GDM1 (cell line): ENCODE measurements around the gene LCA5L.
A peak's percentile ranks its signal among the peaks of the same experiment; 100 is the strongest.

ENCODE experiments used
- DNase-seq: peaks from one replicate; lab custom pipeline; 2025; lab: John Stamatoyannopoulos, UW

LCA5L gene

DNA sequence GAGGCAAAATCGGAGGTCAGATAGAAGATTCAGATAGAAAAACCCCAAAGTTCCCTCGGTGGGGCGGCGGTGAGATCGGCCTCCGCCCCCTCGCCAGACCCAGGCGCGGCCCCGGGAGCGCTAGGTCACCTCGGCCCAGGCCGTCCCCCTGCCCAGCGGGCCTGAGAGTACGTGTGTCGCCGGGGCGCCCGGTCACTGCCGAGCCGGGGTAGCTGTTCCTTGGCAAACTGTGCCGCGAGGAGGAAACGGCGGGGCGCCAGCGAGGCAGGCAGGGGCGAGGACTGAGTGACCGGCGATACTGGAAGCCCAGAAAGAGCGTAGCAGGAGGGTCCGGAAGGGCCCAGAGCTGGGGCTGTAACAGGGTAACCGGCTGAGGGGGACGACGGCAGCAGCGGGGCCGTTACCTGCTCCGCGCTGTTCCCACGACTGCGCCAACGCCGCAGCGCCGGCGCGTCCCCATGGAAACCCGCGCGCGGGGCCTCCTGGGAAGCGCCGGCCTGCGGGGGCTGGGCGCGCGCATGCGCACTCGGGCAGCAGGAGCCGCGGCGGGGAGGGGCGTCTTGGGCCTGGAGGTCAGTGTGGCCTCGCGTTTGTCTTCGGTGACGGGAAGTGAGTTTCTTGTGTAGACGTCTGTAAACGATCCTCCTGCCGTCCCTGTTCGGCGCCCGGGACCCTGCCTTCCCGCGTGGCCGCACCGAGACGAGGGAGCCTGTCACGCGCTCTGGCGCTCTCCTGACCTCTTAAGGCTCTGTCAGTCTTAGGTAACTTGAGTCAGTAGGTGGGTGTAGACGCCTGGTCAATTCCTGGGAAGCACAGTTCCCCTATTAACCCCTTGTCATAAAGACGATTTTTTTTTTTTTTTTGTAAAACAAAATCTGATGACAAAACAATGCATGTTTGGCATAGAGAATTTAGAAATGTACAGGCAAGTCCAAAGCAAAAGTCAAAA lies at the start of gene LCA5L:
LCA5L (minus strand) TSS at position 458 of the 949 bp plus-strand sequence. CDS start 17,285 bp downstream, outside the sequence.
- peak; percentile 87 for DNase-seq

DNA sequence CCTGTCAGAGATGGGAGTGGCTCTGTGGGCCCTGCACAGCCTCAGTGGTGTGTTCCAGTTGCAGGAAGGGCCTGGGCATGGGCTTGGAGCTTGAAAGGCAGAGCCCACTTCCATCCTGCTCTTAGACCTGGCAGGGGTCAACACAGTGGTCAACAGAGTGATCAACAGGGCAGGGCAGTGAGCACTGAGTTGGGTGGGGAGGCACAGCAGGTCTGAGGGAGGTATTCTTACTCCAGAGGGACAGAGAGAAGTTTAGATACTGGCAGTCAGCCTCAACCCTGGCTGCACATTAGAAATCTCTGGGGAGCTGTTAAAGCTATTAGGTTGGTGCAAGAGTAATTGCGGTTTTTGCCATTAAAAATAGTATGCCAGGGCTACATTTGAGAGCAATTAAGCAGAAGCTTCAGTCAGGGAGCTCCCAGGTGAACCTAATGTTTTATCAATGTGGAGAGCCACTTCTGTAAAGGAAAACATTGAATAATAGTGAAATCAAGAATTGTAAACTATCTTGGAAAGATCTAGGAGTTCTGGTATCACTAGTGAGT lies 43.9 kb upstream of the LCA5L start:
- no peak for DNase-seq

GRCh38 chr21:39484711-39485276 lies 39.2 kb upstream of the LCA5L start:
- no peak for DNase-seq

DNA sequence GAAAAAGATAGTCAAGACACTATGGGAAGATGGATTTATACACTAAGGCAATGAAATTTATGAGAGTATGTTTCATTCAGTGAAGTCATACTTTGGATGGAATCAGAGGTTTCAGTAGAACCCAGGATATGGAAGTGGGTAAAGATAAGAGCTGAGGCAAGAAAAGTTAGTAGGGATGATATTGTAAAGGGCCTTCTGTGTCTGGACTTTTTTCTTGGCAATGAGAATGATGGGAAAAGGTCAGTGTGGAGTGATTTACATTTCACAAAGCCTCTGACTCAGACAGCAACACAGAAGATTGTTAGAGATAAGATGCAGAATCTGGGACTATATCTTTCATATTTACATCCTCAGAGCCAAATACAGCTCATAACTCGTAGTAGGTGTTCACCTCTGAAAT lies 38.3 kb upstream of the LCA5L start:
- DNase-seq: no peak

GRCh38 chr21:39481886-39482285 lies 36.3 kb upstream of the LCA5L start:
- DNase-seq: no peak

GRCh38 chr21:39480271-39480670 lies 34.7 kb upstream of the LCA5L start:
- no peak for DNase-seq

DNA sequence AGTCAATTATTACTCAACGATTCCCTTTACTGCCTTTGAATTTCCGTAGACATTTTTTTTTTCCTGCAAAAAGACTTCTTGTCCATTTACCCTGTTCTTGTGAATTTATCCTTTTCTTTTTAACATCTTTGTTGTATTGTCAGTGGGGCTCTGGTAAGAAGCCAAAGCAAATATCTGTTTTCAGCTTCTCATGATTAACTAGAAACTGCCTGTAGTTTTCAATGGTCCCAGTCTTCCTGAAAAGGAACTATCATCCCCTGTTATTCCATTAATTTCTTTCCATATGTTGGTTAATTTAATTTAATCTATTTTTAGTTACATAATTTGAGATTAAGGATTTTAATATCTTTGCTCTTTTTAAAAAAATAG lies 34.2 kb upstream of the LCA5L start:
- no peak for DNase-seq

DNA sequence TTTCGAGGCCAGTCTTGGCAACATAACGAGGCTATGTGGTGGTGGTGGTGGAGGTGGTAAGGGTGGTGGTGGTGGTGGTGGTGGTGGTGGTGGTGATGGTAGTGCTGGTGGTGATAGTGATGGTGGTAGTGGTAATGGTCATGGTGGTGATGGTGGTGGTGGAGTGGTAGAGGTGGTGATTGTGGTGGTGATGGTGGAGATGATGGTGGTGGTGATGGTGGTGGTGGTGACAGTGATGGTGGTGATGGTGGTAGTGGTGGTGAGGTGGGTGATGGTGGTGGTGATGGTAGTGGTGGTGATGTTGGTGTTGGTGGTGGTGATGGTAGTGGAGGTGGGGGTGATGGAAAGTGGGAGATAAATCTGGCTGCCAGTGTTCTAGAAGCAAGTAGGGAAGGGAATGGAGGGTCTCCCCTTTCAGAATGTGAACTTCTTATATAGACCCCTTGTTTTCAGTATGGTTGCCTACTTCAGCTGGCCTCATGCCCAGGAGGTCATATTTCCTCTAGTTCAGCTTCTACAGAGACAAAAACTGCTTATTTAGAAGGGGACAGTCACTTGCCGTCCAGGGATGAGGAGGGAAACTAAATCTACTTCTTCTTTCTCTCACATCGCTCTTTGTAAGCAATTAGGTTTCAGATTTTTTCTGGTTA lies 33.7 kb upstream of the LCA5L start:
- DNase-seq: no peak

DNA sequence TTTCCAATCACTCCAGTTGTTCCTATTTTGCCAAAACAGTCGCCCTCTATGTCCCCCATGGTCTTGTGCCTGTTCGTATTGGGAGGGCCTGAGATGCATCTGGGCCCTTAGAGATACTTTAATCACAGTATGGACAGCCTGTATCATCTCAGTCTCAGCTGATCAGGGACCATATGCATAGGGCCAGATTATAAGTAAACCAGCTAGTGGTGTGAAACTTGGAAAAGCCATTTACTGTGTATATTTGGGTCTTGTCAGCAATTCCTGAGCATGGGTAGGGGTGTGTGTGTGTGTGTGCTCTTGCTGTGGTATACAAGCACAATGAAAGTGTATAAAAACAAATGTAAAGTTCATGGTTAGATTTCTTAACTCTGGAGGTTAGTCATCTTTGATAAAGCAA lies 29.0 kb upstream of the LCA5L start:
- DNase-seq: no peak

DNA sequence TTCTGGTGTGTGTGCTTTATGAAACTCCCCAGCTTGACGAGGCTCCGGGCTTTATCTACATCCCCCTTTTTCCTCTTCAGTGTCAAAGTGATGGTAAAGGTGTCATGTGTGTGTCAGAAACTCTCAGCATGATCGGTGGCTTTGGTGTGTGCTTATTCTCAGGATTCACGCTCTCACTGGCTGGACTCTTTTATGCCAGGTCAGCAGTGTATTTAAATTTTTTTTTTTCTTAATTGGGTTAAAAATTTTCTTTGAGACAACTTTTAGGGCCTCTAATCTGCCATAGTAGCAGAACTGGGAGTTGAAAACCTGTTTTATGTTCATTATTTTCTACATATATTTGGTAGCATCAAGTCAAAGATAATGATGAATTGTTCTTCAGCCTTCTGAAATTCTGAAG lies 27.2 kb upstream of the LCA5L start:
- no peak for DNase-seq

GRCh38 chr21:39471598-39471997 lies 26.0 kb upstream of the LCA5L start:
- no peak for DNase-seq

DNA sequence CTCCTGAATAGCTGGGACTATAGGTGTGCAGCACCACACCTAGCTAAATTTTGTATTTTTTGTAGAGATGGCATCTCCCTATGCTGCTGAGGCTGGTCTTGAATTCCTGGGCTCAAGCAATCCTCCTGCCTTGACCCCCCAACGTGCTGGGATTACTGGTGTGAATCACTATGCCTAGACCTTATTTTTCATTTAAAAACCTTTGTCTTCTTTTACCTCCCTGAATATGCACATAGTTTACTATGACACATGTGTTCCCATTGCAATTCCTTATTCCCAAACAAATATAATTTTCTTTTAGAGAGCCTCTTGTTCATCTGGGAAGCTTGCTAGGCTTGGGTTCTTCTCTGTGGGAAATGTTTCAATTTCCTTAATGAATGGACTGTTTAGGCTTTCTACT lies 23.0 kb upstream of the LCA5L start:
- DNase-seq: no peak

- DNase-seq: no peak
Observed at GRCh38 chr21:39467746-39468145, 22.2 kb upstream of the LCA5L start.

DNA sequence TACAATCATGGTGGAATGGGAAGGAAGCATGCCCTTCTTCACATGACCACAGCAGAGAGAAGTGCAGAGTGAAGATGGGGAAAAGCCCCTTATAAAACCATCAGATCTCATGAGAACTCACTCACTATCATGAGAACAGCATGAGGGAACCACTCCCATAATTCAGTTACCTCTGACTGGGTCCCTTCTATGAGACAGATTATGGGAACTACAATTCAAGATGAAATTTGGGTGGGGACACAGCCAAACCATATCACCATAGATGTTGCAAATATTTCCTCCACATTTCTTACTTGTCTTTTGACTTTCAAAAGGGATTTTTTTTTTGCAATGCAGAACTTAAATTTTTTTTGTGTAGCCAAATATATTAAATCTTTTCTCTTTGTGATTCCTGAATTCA lies 21.0 kb upstream of the LCA5L start:
- no peak for DNase-seq

GRCh38 chr21:39463308-39463707 lies 17.7 kb upstream of the LCA5L start:
- DNase-seq: no peak

- no peak for DNase-seq
Observed at GRCh38 chr21:39461419-39461818, 15.8 kb upstream of the LCA5L start.

DNA sequence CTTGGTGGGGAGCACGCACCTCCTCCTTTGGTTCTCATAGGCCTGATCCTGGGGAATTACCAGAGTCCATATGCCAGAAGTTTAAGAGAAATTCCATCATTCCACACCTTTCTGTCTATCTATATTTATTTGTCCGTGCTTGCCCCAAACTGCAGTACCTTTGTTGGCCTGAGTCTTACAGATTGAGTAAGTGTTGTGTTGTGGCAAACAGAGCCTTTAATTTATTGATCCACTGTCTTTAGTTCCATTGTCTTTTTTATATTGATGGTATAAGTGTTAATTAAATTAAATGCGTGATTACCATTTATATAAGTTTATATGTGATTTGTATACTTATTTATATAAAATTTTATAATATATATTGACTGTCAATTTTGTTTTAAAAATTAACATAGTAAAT lies 11.1 kb upstream of the LCA5L start:
- no peak for DNase-seq

DNA sequence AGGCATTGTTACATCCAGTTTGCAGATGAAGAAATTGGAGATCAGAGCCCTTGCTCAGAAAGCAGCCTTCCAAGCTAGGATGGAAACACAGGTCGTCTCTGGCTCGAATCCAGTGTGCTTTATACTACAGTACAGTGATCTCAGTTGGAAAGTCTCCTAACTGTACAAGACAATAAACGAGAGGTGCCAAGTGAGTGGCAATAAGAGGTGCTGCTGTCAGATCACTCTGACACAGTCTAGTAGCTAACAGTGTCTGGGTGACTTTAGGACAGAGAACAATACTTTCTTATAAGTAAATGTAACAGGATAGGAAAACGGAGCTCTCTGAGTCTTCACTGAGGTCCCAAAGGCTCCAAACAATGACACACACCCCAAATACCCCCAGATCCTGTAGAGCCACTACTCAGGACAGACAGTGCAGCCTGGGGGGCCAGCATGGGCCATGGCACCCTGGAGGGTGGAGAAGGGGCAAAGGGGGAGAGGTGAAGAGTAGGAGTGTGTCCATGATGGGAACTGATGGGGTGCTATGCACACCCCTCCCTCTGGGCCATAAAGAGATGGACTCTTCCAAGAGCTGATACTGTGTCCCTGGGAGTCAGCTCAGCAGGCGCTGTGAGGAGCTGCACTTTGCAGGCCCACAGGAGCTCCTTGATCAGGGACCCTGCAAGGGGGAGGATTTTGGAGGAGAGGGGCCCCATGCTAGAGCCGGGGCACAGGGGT lies 9.5 kb upstream of the LCA5L start:
- no peak for DNase-seq

- DNase-seq: no peak
Observed at GRCh38 chr21:39453571-39454179, 8.1 kb upstream of the LCA5L start.

DNA sequence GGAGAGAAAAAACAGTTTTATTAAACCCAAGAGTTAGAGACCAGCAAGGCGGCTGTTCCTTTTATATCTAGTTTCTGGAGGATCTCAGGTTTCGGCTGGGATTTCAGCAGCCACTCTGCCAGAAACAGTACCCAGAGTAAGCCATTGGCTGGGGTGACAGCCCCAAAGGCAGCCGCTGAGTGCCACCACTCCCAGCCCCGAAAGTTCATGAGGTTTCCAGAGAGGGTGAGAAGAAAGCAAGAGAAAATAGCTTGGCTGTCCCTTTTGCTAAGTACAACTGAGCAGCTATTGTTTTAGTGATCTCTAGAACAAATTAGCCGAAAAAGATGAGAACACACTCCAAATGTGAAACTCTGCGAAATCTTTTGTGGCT lies 7.4 kb upstream of the LCA5L start:
- DNase-seq: no peak

DNA sequence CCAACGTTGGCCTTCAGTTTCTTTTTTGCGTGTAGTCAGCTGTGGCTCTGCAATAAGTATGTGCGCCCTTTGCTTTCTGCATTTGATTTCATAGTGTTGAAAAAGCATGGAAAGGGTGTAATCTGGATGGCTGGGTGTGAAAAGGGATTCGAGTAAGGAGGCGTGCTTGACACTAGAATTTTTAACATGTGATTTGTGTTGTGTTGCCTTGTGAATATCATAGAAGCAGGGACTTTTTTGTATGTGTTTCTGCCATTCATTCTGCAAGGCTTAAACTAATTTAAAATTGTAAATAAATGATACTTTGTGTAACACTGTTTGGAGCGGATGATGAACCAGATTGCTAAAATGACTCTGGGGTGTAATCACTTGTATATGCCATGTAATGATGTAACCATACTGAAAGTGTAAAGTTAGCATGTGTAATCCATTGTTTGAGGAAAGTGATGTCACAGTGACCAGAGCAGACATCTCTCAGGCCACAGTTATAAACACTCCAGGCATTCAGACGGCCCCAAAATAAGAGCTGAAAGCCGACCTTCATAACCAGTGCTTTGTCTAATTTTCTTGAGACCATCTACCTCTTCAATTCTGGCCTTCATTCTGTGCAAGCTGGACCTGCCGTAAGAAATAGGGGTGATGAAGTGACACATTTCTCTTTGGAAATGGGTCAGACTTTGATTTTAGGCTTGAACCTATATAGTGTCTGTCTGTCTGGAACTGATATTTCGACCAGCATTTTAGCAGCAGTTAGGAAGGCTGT lies 6.8 kb upstream of the LCA5L start:
- no peak for DNase-seq
